HepG2 (cell line): ENCODE data around the gene SLIT1. TPM values are rescaled to one million over a fixed set of nuclear protein-coding genes. Genes with fewer than 3 reads are reported as not detected.

Experiments used
- ISL2 ChIP-seq: sonication (generic); formaldehyde crosslinking; IDR thresholded peaks from 2 replicates; pipeline ENCODE4 v1.5.0; 2020; ENCODE audit warnings: missing genetic modification reagents
- KDM1A ChIP-seq: IDR thresholded peaks from 2 replicates; pipeline ENCODE4 v1.6.1; 2016; ENCODE audit warnings: missing compliant biosample characterization
- KLF16 ChIP-seq, 2 experiments: sonication (generic) in 1 of 2; formaldehyde crosslinking in 1 of 2; IDR thresholded peaks; 2 replicates each; pipeline versions ENCODE4 v1.6.1 to v1.8.0; 2016 to 2023; ENCODE audit warnings: missing genetic modification reagents in 2 of 2, missing compliant biosample characterization in 1 of 2
- NFYC ChIP-seq: IDR thresholded peaks from 2 replicates; pipeline ENCODE4 v1.6.1; 2016; ENCODE audit warnings: missing genetic modification reagents, missing compliant biosample characterization
- PAF1 ChIP-seq: IDR thresholded peaks from 2 replicates; pipeline ENCODE4 v1.6.1; 2016; ENCODE audit warnings: missing genetic modification reagents, missing compliant biosample characterization
- SAP130 ChIP-seq: IDR thresholded peaks from 2 replicates; pipeline ENCODE4 v1.6.1; 2016; ENCODE audit warnings: low read depth
- ZNF224 ChIP-seq: sonication (generic); formaldehyde crosslinking; IDR thresholded peaks from 2 replicates; pipeline ENCODE4 v1.5.0; 2020; ENCODE audit warnings: mild to moderate bottlenecking, missing genetic modification reagents
- ZNF251 ChIP-seq: sonication (generic); formaldehyde crosslinking; IDR thresholded peaks from 2 replicates; pipeline ENCODE4 v1.9.0; 2021; ENCODE audit warnings: mild to moderate bottlenecking, missing genetic modification reagents
- ZNF781 ChIP-seq: sonication (generic); formaldehyde crosslinking; IDR thresholded peaks from 2 replicates; pipeline ENCODE4 v1.5.1; 2020; ENCODE audit warnings: borderline replicate concordance, mild to moderate bottlenecking, missing genetic modification reagents; ENCODE audit errors: not compliant biosample characterization
- polyA plus RNA-seq, 8 experiments: library from polyadenylated mRNA; depleted of rRNA in 3 of 8; stranded (reverse) in 7 of 8; unstranded in 1 of 8; fragments of >200 nt; fragmentation: Illumina TruSeq in 4 of 8; extraction: Trizol in 4 of 8; gene quantifications; 2 replicates each; pipeline versions ENCODE4 v1.2.1 to v1.2.3, GENCODE V29; 2011 to 2016; ENCODE audit warnings: low read depth in 4 of 8, missing spikeins in 1 of 8, mixed read lengths in 1 of 8; ENCODE audit not compliant: insufficient read depth in 1 of 8
- total RNA-seq, 5 experiments: library from RNA; depleted of rRNA; stranded (reverse); fragments of >200 nt; fragmentation: Illumina TruSeq; extraction: Trizol; gene quantifications; 2 replicates each; pipeline ENCODE4 v1.2.3, GENCODE V29; 2016; ENCODE audit warnings: low read depth in 1 of 5
- TF ChIP-seq, protein P1 (sequence below): sonication (generic); formaldehyde crosslinking; IDR thresholded peaks from 2 replicates; pipeline ENCODE4 v1.5.1; 2020; ENCODE audit warnings: missing genetic modification reagents, mild to moderate bottlenecking, borderline replicate concordance
- TF ChIP-seq, protein P2 (sequence below): IDR thresholded peaks from 2 replicates; pipeline ENCODE4 v1.6.1; 2016; ENCODE audit warnings: mild to moderate bottlenecking, missing biosample characterization, missing genetic modification reagents
- TF ChIP-seq, protein P3 (sequence below): sonication (generic); formaldehyde crosslinking; IDR thresholded peaks from 2 replicates; pipeline ENCODE4 v1.4.0; 2020; ENCODE audit warnings: missing genetic modification reagents, borderline replicate concordance

The SLIT1 gene
- total and polyA plus RNA-seq, 2 of the 13 experiments (the other 11 are each of a cell fraction or from before 2014, with no cell fraction given) = 0.09 to 0.33 TPM

DNA sequence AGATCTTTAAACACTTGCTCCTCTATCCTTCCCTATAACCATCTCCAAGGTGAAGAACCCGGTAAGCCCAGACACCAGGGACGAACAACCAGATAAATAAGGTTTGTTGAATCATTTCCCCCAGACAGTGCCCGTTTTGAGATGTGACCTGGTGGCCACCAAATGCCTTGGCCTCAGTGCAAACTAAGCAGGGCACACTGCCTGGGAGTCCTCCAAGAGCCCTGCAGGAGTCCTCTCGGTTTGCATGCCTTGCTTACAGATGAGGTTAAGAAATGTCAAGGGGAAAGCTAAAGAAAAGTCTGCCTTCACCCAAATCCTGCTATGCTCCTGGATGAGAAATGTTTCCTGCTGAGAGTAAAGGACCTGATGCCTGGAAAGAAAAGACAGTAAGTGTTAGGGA, 31.6 kb downstream of the SLIT1 start (continued):
- TF ChIP-seq SAP130 (CRISPR knock-in tag) (no peak), PAF1 (CRISPR knock-in tag) (no peak), NFYC (no peak), ZNF251 (no peak), KDM1A (no peak), ZNF224 (CRISPR knock-in tag) (no peak), ISL2 (CRISPR knock-in tag) (no peak), KLF16 (CRISPR knock-in tag; IDR thresholded peaks at IDR 0.05) (no peak), ZNF781 (CRISPR knock-in tag) (no peak)
- TF ChIP-seq, protein P1, sequence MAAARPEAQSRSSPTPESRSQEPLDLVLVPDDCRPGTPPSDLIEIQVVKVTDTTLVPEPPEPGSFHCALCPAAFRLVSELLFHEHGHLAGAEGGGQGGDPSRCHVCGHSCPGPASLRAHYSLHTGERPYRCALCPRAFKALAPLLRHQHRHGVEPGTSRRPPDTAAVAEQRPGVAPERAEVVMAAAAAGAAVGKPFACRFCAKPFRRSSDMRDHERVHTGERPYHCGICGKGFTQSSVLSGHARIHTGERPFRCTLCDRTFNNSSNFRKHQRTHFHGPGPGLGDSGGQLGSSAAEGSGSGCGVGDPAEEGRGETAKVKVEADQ (CRISPR knock-in tag) = no peak
- TF ChIP-seq, protein P2, sequence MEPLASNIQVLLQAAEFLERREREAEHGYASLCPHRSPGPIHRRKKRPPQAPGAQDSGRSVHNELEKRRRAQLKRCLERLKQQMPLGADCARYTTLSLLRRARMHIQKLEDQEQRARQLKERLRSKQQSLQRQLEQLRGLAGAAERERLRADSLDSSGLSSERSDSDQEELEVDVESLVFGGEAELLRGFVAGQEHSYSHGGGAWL = no peak
- TF ChIP-seq, protein P3, sequence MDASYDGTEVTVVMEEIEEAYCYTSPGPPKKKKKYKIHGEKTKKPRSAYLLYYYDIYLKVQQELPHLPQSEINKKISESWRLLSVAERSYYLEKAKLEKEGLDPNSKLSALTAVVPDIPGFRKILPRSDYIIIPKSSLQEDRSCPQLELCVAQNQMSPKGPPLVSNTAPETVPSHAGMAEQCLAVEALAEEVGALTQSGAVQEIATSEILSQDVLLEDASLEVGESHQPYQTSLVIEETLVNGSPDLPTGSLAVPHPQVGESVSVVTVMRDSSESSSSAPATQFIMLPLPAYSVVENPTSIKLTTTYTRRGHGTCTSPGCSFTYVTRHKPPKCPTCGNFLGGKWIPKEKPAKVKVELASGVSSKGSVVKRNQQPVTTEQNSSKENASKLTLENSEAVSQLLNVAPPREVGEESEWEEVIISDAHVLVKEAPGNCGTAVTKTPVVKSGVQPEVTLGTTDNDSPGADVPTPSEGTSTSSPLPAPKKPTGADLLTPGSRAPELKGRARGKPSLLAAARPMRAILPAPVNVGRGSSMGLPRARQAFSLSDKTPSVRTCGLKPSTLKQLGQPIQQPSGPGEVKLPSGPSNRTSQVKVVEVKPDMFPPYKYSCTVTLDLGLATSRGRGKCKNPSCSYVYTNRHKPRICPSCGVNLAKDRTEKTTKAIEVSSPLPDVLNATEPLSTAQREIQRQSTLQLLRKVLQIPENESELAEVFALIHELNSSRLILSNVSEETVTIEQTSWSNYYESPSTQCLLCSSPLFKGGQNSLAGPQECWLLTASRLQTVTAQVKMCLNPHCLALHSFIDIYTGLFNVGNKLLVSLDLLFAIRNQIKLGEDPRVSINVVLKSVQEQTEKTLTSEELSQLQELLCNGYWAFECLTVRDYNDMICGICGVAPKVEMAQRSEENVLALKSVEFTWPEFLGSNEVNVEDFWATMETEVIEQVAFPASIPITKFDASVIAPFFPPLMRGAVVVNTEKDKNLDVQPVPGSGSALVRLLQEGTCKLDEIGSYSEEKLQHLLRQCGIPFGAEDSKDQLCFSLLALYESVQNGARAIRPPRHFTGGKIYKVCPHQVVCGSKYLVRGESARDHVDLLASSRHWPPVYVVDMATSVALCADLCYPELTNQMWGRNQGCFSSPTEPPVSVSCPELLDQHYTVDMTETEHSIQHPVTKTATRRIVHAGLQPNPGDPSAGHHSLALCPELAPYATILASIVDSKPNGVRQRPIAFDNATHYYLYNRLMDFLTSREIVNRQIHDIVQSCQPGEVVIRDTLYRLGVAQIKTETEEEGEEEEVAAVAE = no peak
